ENCODE data around the gene ZCCHC17.
A peak's percentile ranks its signal among the peaks of the same experiment; 100 is the strongest.
"Not testable (repeated sequence)": the region's sequence is repeated elsewhere in the genome, so short reads cannot be mapped to it uniquely, and the experiment has no call there.

Gene ZCCHC17

GRCh38 chr1:31272369-31272768 is 24.5 kb upstream of the ZCCHC17 start:
- Histone ChIP-seq H3K27ac (no peak overlapping the region), H3K9me3 (no peaks in the 10 kb centered on the region), H3K36me3 (peaks cover 55% of the 10 kb centered on the region), H3K27me3 (no peaks in the 10 kb centered on the region), H3K4me1 (ENCODE audit: control insufficient read depth in 1 of 2, insufficient read depth in 1 of 2, low read depth in 1 of 2, low read length in 1 of 2) (peaks cover 3 to 19% of the 10 kb centered on the region in 2 experiments), H3K4me3 (ENCODE audit: low read depth in 1 of 2, low read length in 1 of 2) (no peak overlapping the region)
- no peak for TF ChIP-seq CTCF (IDR thresholded peaks at IDR 0.05)

GRCh38 chr1:31273619-31274018 is 23.2 kb upstream of the ZCCHC17 start:
- H3K9me3 ChIP-seq: no peaks in the 10 kb centered on the region
- peaks cover 56% of the 10 kb centered on the region for H3K36me3 ChIP-seq
- H3K4me3 ChIP-seq (ENCODE audit: low read depth in 1 of 2, low read length in 1 of 2): no peak overlapping the region
- H3K27me3 ChIP-seq: no peaks in the 10 kb centered on the region
- no peak for TF ChIP-seq CTCF (IDR thresholded peaks at IDR 0.05)
- H3K27ac ChIP-seq: peak overlapping the region; percentile 37
- H3K4me1 ChIP-seq (ENCODE audit: control insufficient read depth in 1 of 2, insufficient read depth in 1 of 2, low read depth in 1 of 2, low read length in 1 of 2): peaks cover 3 to 19% of the 10 kb centered on the region in 2 experiments

GRCh38 chr1:31282426-31282825 is 14.4 kb upstream of the ZCCHC17 start:
- not testable (repeated sequence) for H3K27me3 ChIP-seq; H3K4me3 ChIP-seq (ENCODE audit: low read depth in 1 of 2, low read length in 1 of 2)
- H3K36me3 ChIP-seq: peaks cover 81% of the 10 kb centered on the region

GRCh38 chr1:31287791-31288190 is 9.0 kb upstream of the ZCCHC17 start:
- H3K4me3 ChIP-seq (ENCODE audit: low read depth in 1 of 2, low read length in 1 of 2); H3K9me3 ChIP-seq; H3K4me1 ChIP-seq (ENCODE audit: control insufficient read depth in 1 of 2, insufficient read depth in 1 of 2, low read depth in 1 of 2, low read length in 1 of 2); H3K27me3 ChIP-seq; H3K27ac ChIP-seq: not testable (repeated sequence)
- H3K36me3 ChIP-seq: peaks cover 82% of the 10 kb centered on the region

More at GRCh38 chr1:31282426-31282825, 14.4 kb upstream of the ZCCHC17 start:
- not testable (repeated sequence) for H3K27ac ChIP-seq; H3K4me1 ChIP-seq (ENCODE audit: control insufficient read depth in 1 of 2, insufficient read depth in 1 of 2, low read depth in 1 of 2, low read length in 1 of 2); H3K9me3 ChIP-seq

- no peaks in the 10 kb centered on the region for H3K27me3 ChIP-seq
- H3K36me3 ChIP-seq: peaks cover 74% of the 10 kb centered on the region
- no peak overlapping the region for H3K4me3 ChIP-seq (ENCODE audit: low read depth in 1 of 2, low read length in 1 of 2)
- H3K27ac ChIP-seq: no peak overlapping the region
- no peaks in the 10 kb centered on the region for H3K9me3 ChIP-seq
- H3K4me1 ChIP-seq (ENCODE audit: control insufficient read depth in 1 of 2, insufficient read depth in 1 of 2, low read depth in 1 of 2, low read length in 1 of 2): no peaks in the 10 kb centered on the region
- TF ChIP-seq CTCF (IDR thresholded peaks at IDR 0.05): no peak
Measured at GRCh38 chr1:31289021-31289420, 7.8 kb upstream of the ZCCHC17 start.

- peaks cover 20% of the 10 kb centered on the region for H3K36me3 ChIP-seq
- no peaks in the 10 kb centered on the region for H3K9me3 ChIP-seq
- peak overlapping the region; percentile 88 for H3K27ac ChIP-seq
- H3K4me3 ChIP-seq (ENCODE audit: low read depth in 1 of 2, low read length in 1 of 2): peak overlapping the region; percentile 92 to 94
- no peak for TF ChIP-seq CTCF (IDR thresholded peaks at IDR 0.05)
- H3K4me1 ChIP-seq (ENCODE audit: control insufficient read depth in 1 of 2, insufficient read depth in 1 of 2, low read depth in 1 of 2, low read length in 1 of 2): peaks cover 32 to 43% of the 10 kb centered on the region in 2 experiments
- H3K27me3 ChIP-seq: no peaks in the 10 kb centered on the region
Measured at GRCh38 chr1:31295874-31296485, 852 bp upstream of the ZCCHC17 start.
